ENCODE data around the gene BABAM2. TPM values are rescaled to one million over a fixed set of nuclear protein-coding genes. Genes with fewer than 3 reads are reported as not detected.

Gene BABAM2
- total and polyA plus RNA-seq, 4 donors, result 9.9 to 17.0 (median 13.9) TPM

GRCh38 chr2:28055325-28055970 is 164.9 kb downstream of the BABAM2 start:
- DNase-seq (ENCODE audit: low spot score), result no peak
- no peak overlapping the region for H3K4me3 ChIP-seq (ENCODE audit: low read depth in 1 of 3, low read length in 3 of 3)
- peaks cover 0 to 2% (median 0%) of the 10 kb centered on the region in 4 donors for H3K4me1 ChIP-seq (ENCODE audit: control insufficient read depth in 4 of 4, insufficient read depth in 4 of 4, low read length in 3 of 4)
- no peaks in the 10 kb centered on the region for H3K9me3 ChIP-seq (ENCODE audit: control insufficient read depth in 4 of 4, low read length in 3 of 4)
- H3K36me3 ChIP-seq (ENCODE audit: control insufficient read depth in 4 of 4, insufficient read depth in 3 of 4, low read depth in 1 of 4, low read length in 3 of 4), result peaks cover 0 to 2% (median 0%) of the 10 kb centered on the region in 4 donors
- H3K9ac ChIP-seq (ENCODE audit: low read depth in 1 of 2, low read length in 2 of 2), result no peak overlapping the region
- no peak overlapping the region for H3K27ac ChIP-seq (ENCODE audit: low read depth in 1 of 2, low read length in 2 of 2)
- no peak for TF ChIP-seq REST (IDR thresholded peaks at IDR 0.05)
- no peak for TF ChIP-seq FOXA2 (IDR thresholded peaks at IDR 0.05)
- no peak for TF ChIP-seq EGR1 (IDR thresholded peaks at IDR 0.05; ENCODE audit: low read depth in 2 of 2)
- TF ChIP-seq HNF4G (IDR thresholded peaks at IDR 0.05), result no peak
- TF ChIP-seq, protein P1, sequence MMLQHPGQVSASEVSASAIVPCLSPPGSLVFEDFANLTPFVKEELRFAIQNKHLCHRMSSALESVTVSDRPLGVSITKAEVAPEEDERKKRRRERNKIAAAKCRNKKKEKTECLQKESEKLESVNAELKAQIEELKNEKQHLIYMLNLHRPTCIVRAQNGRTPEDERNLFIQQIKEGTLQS (IDR thresholded peaks at IDR 0.05), result no peak
- TF ChIP-seq YY1 (IDR thresholded peaks at IDR 0.05), result no peak
- no peak for TF ChIP-seq GABPA (IDR thresholded peaks at IDR 0.05 in 1 of 2, conservative IDR thresholded peaks at IDR 0.05 in 1 of 2)
- no peak for TF ChIP-seq FOXA1 (IDR thresholded peaks at IDR 0.05)
- no peak for TF ChIP-seq TAF1 (conservative IDR thresholded peaks at IDR 0.05)
- TF ChIP-seq RXRA (IDR thresholded peaks at IDR 0.05), result no peak
- TF ChIP-seq, protein P2, sequence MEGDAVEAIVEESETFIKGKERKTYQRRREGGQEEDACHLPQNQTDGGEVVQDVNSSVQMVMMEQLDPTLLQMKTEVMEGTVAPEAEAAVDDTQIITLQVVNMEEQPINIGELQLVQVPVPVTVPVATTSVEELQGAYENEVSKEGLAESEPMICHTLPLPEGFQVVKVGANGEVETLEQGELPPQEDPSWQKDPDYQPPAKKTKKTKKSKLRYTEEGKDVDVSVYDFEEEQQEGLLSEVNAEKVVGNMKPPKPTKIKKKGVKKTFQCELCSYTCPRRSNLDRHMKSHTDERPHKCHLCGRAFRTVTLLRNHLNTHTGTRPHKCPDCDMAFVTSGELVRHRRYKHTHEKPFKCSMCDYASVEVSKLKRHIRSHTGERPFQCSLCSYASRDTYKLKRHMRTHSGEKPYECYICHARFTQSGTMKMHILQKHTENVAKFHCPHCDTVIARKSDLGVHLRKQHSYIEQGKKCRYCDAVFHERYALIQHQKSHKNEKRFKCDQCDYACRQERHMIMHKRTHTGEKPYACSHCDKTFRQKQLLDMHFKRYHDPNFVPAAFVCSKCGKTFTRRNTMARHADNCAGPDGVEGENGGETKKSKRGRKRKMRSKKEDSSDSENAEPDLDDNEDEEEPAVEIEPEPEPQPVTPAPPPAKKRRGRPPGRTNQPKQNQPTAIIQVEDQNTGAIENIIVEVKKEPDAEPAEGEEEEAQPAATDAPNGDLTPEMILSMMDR (IDR thresholded peaks at IDR 0.05; ENCODE audit: low read depth, low read length, missing input control), result no peak
- TF ChIP-seq RAD21 (IDR thresholded peaks at IDR 0.05), result no peak
- H3K27me3 ChIP-seq (ENCODE audit: control insufficient read depth in 4 of 4, insufficient read depth in 4 of 4, low read length in 3 of 4), result no peaks in the 10 kb centered on the region

- WGBS, result 95% methylated on average over 5 of the region's 5 CpGs
- no peaks in the 10 kb centered on the region for H3K9me3 ChIP-seq (ENCODE audit: control insufficient read depth in 4 of 4, low read length in 3 of 4)
These were observed 168.3 kb downstream of the BABAM2 start for GRCh38 chr2:28058791-28059190.

More at GRCh38 chr2:28058791-28059190, 168.3 kb downstream of the BABAM2 start:
- peaks cover 0 to 2% (median 0%) of the 10 kb centered on the region in 4 donors for H3K36me3 ChIP-seq (ENCODE audit: control insufficient read depth in 4 of 4, insufficient read depth in 3 of 4, low read depth in 1 of 4, low read length in 3 of 4)
- H3K4me1 ChIP-seq (ENCODE audit: control insufficient read depth in 4 of 4, insufficient read depth in 4 of 4, low read length in 3 of 4), result peaks cover 0 to 2% (median 0%) of the 10 kb centered on the region in 4 donors
- H3K9ac ChIP-seq (ENCODE audit: low read depth in 1 of 2, low read length in 2 of 2), result no peak overlapping the region
- no peaks in the 10 kb centered on the region for H3K27me3 ChIP-seq (ENCODE audit: control insufficient read depth in 4 of 4, insufficient read depth in 4 of 4, low read length in 3 of 4)
- TF ChIP-seq JUND (IDR thresholded peaks at IDR 0.05) (no peak), EGR1 (IDR thresholded peaks at IDR 0.05; ENCODE audit: low read depth in 2 of 2) (no peak), SP1 (IDR thresholded peaks at IDR 0.05) (no peak), RAD21 (IDR thresholded peaks at IDR 0.05) (no peak), YY1 (IDR thresholded peaks at IDR 0.05) (no peak)
- TF ChIP-seq, protein P1 (IDR thresholded peaks at IDR 0.05), result no peak
- no peak overlapping the region for H3K27ac ChIP-seq (ENCODE audit: low read depth in 1 of 2, low read length in 2 of 2)
- no peak for DNase-seq (ENCODE audit: low spot score)
- no peak overlapping the region for H3K4me3 ChIP-seq (ENCODE audit: low read depth in 1 of 3, low read length in 3 of 3)

Measured in liver (tissue), 9 donors.